HEK293 (cell line): Measurements from ENCODE around the gene HOXA4.

ENCODE experiments used
- CTCF ChIA-PET: fragments of 350-600 bp; formaldehyde crosslinking; extraction: SDS; loops from one replicate; lab custom pipeline; 2021; ENCODE audit warnings: antibody characterized with exemption; lab: Yijun Ruan, JAX
- POLR2A ChIA-PET: fragments of 300-600 bp; formaldehyde crosslinking; extraction: SDS; loops from one replicate; lab custom pipeline; 2020; ENCODE audit warnings: antibody characterized with exemption, inconsistent platforms; lab: Yijun Ruan, JAX
- H3K27ac ChIP-seq: fragments of 200-500 bp; sonication (Bioruptor generic); 2 replicates; pipeline ENCODE4 v1.5.1; 2014; ENCODE audit warnings: low read depth, low read length, control low read depth, inconsistent platforms; ENCODE audit errors: extremely low read depth
- H3K36me3 ChIP-seq, 2 experiments: fragments of 200-500 bp in 1 of 2; sonication (Bioruptor generic) in 1 of 2; 1 replicate in 1 of 2; 2 replicates in 1 of 2; pipeline ENCODE4 v1.5.1; 2014 to 2017; ENCODE audit warnings: inconsistent platforms in 2 of 2, low read length in 2 of 2; ENCODE audit not compliant: control insufficient read depth in 2 of 2, insufficient read depth in 1 of 2
- H3K4me1 ChIP-seq: fragments of 200-500 bp; sonication (Bioruptor generic); 2 replicates; pipeline ENCODE4 v1.5.1; 2014; ENCODE audit warnings: mild to moderate bottlenecking, low read length, inconsistent platforms; ENCODE audit not compliant: control insufficient read depth, insufficient read depth
- H3K4me3 ChIP-seq: 2 replicates; pipeline ENCODE4 v1.5.1; 2011; ENCODE audit warnings: low read depth, mild to moderate bottlenecking, control low read depth, low read length, moderate library complexity
- H3K9me3 ChIP-seq: fragments of 200-500 bp; sonication (Bioruptor generic); 2 replicates; pipeline ENCODE4 v1.5.1; 2014; ENCODE audit warnings: low read depth, low read length, inconsistent platforms; ENCODE audit not compliant: control insufficient read depth, insufficient read depth
- GLIS2 ChIP-seq: fragments of 450-650 bp; formaldehyde crosslinking; IDR thresholded peaks from 2 replicates; pipeline ENCODE4 v1.5.1; 2016; ENCODE audit warnings: missing biosample characterization, missing genetic modification characterization
- KLF16 ChIP-seq: fragments of 450-650 bp; formaldehyde crosslinking; IDR thresholded peaks from 2 replicates; pipeline ENCODE4 v1.5.1; 2017; ENCODE audit warnings: missing biosample characterization, missing genetic modification characterization
- MZF1 ChIP-seq: fragments of 450-650 bp; formaldehyde crosslinking; IDR thresholded peaks from 2 replicates; pipeline ENCODE4 v1.5.1; 2017; ENCODE audit warnings: missing biosample characterization, missing genetic modification characterization, borderline replicate concordance
- TCF7L2 ChIP-seq: IDR thresholded peaks from 2 replicates; pipeline ENCODE4 v1.6.1; 2011; ENCODE audit warnings: low read depth, mild to moderate bottlenecking, inconsistent platforms, low read length, moderate library complexity, borderline replicate concordance
- WT1 ChIP-seq: fragments of 450-650 bp; formaldehyde crosslinking; IDR thresholded peaks from 2 replicates; pipeline ENCODE4 v1.5.1; 2016; ENCODE audit warnings: missing biosample characterization, missing genetic modification characterization
- ZFHX2 ChIP-seq: fragments of 450-650 bp; formaldehyde crosslinking; conservative IDR thresholded peaks from 2 replicates; pipeline ENCODE4 v1.5.1; 2016; ENCODE audit warnings: missing biosample characterization, missing genetic modification characterization
- ZFP41 ChIP-seq: fragments of 450-650 bp; formaldehyde crosslinking; IDR thresholded peaks from 2 replicates; pipeline ENCODE4 v1.5.1; 2016; ENCODE audit warnings: missing biosample characterization, missing genetic modification characterization, borderline replicate concordance
- ZNF112 ChIP-seq: fragments of 450-650 bp; formaldehyde crosslinking; IDR thresholded peaks from 2 replicates; pipeline ENCODE4 v1.5.0; 2017; ENCODE audit warnings: missing biosample characterization, missing genetic modification characterization
- ZNF138 ChIP-seq: fragments of 450-650 bp; formaldehyde crosslinking; IDR thresholded peaks from 2 replicates; pipeline ENCODE4 v1.5.1; 2016; ENCODE audit warnings: missing biosample characterization, missing genetic modification characterization, borderline replicate concordance
- ZNF366 ChIP-seq: fragments of 450-650 bp; formaldehyde crosslinking; conservative IDR thresholded peaks from 2 replicates; pipeline ENCODE4 v1.5.1; 2016; ENCODE audit warnings: missing biosample characterization, missing genetic modification characterization
- ZNF473 ChIP-seq: fragments of 450-650 bp; formaldehyde crosslinking; IDR thresholded peaks from 2 replicates; pipeline ENCODE4 v1.5.1; 2017; ENCODE audit warnings: missing biosample characterization, missing genetic modification characterization
- ZNF521 ChIP-seq: fragments of 450-650 bp; formaldehyde crosslinking; IDR thresholded peaks from 2 replicates; pipeline ENCODE4 v1.5.1; 2017; ENCODE audit warnings: missing biosample characterization, mild to moderate bottlenecking, missing genetic modification characterization
- ZNF558 ChIP-seq: fragments of 450-650 bp; formaldehyde crosslinking; IDR thresholded peaks from 2 replicates; pipeline ENCODE4 v1.5.1; 2016; ENCODE audit warnings: missing biosample characterization, missing genetic modification characterization
- ZNF596 ChIP-seq: fragments of 450-650 bp; IDR thresholded peaks from 2 replicates; pipeline ENCODE4 v1.5.0; 2018; ENCODE audit warnings: missing biosample characterization, mild to moderate bottlenecking, missing genetic modification characterization, moderate library complexity
- ZNF624 ChIP-seq: fragments of 450-650 bp; formaldehyde crosslinking; IDR thresholded peaks from 2 replicates; pipeline ENCODE4 v1.5.1; 2017; ENCODE audit warnings: missing biosample characterization, missing genetic modification characterization
- ZNF830 ChIP-seq: fragments of 450-650 bp; IDR thresholded peaks from 2 replicates; pipeline ENCODE4 v1.5.0; 2018; ENCODE audit warnings: missing biosample characterization, missing genetic modification characterization, low read depth, mild to moderate bottlenecking, moderate library complexity
- ZNF837 ChIP-seq: fragments of 450-650 bp; formaldehyde crosslinking; IDR thresholded peaks from 2 replicates; pipeline ENCODE4 v1.5.1; 2016; ENCODE audit warnings: missing biosample characterization, missing genetic modification characterization
- TF ChIP-seq, protein P1 (sequence below): fragments of 450-650 bp; IDR thresholded peaks from 2 replicates; pipeline ENCODE4 v1.5.1; 2018; ENCODE audit warnings: missing biosample characterization, mild to moderate bottlenecking, missing genetic modification characterization
- TF ChIP-seq, protein P2 (sequence below): IDR thresholded peaks from 2 replicates; pipeline ENCODE4 v1.6.1; 2011; ENCODE audit warnings: mild to moderate bottlenecking, low read depth, low read length, borderline replicate concordance
- TF ChIP-seq, protein P3 (sequence below): fragments of 450-650 bp; formaldehyde crosslinking; IDR thresholded peaks from 2 replicates; pipeline ENCODE4 v1.5.1; 2016; ENCODE audit warnings: missing biosample characterization, missing genetic modification characterization
- TF ChIP-seq, protein P4 (sequence below): fragments of 450-650 bp; formaldehyde crosslinking; IDR thresholded peaks from 2 replicates; pipeline ENCODE4 v1.5.1; 2016; ENCODE audit warnings: missing biosample characterization, missing genetic modification characterization
- TF ChIP-seq, protein P5 (sequence below): fragments of 450-650 bp; formaldehyde crosslinking; IDR thresholded peaks from 2 replicates; pipeline ENCODE4 v1.5.1; 2016; ENCODE audit warnings: missing biosample characterization, missing genetic modification characterization
- TF ChIP-seq, protein P6 (sequence below): fragments of 450-650 bp; formaldehyde crosslinking; IDR thresholded peaks from 2 replicates; pipeline ENCODE4 v1.5.1; 2017; ENCODE audit warnings: missing biosample characterization, missing genetic modification characterization
- TF ChIP-seq, protein P7 (sequence below): fragments of 450-650 bp; formaldehyde crosslinking; IDR thresholded peaks from 2 replicates; pipeline ENCODE4 v1.5.1; 2016; ENCODE audit warnings: missing biosample characterization, missing genetic modification characterization

The HOXA4 gene

DNA sequence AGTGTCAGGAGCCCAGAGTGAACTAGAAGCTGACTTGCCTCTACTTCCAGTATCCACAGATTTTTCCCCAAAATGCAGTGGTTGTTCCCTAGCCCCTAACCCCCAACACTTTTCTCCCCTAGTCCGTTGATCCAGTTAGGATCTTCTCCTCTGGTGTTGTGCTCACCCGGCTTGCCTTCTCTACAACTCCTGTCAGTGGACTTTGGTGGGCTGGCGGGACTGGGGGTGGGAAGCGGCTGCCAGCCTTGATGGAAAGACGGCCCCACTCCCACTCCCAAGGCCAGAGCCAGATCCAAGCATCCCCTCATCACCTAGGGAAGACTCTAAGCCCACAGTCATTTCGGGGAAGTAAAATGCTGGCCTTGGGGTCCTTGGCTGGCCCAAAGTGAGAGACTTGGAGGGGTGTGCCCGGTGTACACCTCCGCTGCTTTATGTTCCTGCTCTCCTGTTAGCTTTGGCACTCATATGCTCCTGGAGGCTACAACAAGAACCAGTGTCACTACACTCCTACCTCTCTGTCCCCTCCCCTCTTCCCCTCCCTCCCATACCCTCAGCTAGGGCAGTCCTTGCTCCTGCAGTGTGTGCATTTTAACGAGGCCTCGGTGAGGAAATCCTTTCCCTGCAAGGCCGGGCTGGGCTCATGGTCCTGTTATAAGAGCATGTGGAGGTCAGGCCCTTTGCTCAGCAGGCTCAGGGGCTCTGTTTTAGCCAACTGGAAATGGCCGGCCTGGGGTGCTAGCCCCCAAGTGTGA is 44.5 kb upstream of the HOXA4 start:
- peaks cover 10% of the 10 kb centered on the region for H3K4me1 ChIP-seq
- H3K4me3 ChIP-seq, result peak overlapping the region; percentile 76
- ChIA-PET POLR2A (interaction anchor here (0.6 to 11.2 kb wide), 12 partner anchors 9 to 1312 kb away, joined by 3 to 237 read pairs (median 4); partner anchors contain the start of genes CBX3, HOXA11, HOXA13 and HOXA3), CTCF (interaction anchor here (0.7 to 2.2 kb wide), 2 partner anchors 9 to 466 kb away, joined by 3 to 7 read pairs; partner anchors contain the start of gene HOXA11)
- H3K27ac ChIP-seq, result peak overlapping the region; percentile 100
- no peaks in the 10 kb centered on the region for H3K9me3 ChIP-seq
- H3K36me3 ChIP-seq, result peaks cover 8% of the 10 kb centered on the region in 2 experiments
- TF ChIP-seq WT1 (tag by site-specific recombination), result peak; percentile 64
- TF ChIP-seq, protein P1, sequence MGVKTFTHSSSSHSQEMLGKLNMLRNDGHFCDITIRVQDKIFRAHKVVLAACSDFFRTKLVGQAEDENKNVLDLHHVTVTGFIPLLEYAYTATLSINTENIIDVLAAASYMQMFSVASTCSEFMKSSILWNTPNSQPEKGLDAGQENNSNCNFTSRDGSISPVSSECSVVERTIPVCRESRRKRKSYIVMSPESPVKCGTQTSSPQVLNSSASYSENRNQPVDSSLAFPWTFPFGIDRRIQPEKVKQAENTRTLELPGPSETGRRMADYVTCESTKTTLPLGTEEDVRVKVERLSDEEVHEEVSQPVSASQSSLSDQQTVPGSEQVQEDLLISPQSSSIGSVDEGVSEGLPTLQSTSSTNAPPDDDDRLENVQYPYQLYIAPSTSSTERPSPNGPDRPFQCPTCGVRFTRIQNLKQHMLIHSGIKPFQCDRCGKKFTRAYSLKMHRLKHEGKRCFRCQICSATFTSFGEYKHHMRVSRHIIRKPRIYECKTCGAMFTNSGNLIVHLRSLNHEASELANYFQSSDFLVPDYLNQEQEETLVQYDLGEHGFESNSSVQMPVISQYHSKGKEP (tag by site-specific recombination), result peak; percentile 55; the same call in 1 of the 2 replicates
- no peak for TF ChIP-seq ZNF596 (tag by site-specific recombination)
- no peak for TF ChIP-seq ZNF830
- no peak for TF ChIP-seq ZNF521
- TF ChIP-seq MZF1 (tag by site-specific recombination), result no peak
- TF ChIP-seq, protein P2, sequence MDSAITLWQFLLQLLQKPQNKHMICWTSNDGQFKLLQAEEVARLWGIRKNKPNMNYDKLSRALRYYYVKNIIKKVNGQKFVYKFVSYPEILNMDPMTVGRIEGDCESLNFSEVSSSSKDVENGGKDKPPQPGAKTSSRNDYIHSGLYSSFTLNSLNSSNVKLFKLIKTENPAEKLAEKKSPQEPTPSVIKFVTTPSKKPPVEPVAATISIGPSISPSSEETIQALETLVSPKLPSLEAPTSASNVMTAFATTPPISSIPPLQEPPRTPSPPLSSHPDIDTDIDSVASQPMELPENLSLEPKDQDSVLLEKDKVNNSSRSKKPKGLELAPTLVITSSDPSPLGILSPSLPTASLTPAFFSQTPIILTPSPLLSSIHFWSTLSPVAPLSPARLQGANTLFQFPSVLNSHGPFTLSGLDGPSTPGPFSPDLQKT, result no peak
- TF ChIP-seq ZNF112 (tag by site-specific recombination), result no peak
- no peak for TF ChIP-seq ZFP41
- TF ChIP-seq, protein P3, sequence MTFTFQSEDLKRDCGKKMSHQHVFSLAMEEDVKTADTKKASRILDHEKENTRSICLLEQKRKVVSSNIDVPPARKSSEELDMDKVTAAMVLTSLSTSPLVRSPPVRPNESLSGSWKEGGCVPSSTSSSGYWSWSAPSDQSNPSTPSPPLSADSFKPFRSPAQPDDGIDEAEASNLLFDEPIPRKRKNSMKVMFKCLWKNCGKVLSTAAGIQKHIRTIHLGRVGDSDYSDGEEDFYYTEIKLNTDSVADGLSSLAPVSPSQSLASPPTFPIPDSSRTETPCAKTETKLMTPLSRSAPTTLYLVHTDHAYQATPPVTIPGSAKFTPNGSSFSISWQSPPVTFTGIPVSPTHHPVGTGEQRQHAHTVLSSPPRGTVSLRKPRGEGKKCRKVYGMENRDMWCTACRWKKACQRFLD (tag by site-specific recombination), result no peak
- no peak; the same call in 1 of the 2 replicates for TF ChIP-seq ZNF837 (tag by site-specific recombination)
- TF ChIP-seq KLF16, result no peak
- TF ChIP-seq ZNF138 (tag by site-specific recombination), result no peak
- TF ChIP-seq, protein P4, sequence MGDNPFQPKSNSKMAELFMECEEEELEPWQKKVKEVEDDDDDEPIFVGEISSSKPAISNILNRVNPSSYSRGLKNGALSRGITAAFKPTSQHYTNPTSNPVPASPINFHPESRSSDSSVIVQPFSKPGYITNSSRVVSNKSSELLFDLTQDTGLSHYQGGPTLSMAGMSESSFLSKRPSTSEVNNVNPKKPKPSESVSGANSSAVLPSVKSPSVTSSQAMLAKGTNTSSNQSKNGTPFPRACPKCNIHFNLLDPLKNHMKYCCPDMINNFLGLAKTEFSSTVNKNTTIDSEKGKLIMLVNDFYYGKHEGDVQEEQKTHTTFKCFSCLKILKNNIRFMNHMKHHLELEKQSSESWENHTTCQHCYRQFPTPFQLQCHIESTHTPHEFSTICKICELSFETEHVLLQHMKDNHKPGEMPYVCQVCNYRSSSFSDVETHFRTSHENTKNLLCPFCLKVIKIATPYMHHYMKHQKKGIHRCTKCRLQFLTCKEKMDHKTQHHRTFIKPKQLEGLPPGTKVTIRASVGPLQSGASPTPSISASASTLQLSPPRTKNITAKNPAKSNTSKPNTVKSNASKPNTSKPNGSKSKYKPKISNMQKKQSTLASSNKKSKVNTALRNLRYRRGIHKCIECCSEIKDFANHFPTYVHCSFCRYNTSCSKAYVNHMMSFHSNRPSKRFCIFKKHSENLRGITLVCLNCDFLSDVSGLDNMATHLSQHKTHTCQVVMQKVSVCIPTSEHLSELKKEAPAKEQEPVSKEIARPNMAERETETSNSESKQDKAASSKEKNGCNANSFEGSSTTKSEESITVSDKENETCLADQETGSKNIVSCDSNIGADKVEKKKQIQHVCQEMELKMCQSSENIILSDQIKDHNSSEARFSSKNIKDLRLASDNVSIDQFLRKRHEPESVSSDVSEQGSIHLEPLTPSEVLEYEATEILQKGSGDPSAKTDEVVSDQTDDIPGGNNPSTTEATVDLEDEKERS, result no peak
- TF ChIP-seq ZNF624, result no peak
- no peak for TF ChIP-seq TCF7L2
- peak; percentile 44 for TF ChIP-seq GLIS2 (tag by site-specific recombination)
- peak; percentile 37; the same call in 1 of the 2 replicates for TF ChIP-seq ZFHX2 (tag by site-specific recombination)
- TF ChIP-seq, protein P5, sequence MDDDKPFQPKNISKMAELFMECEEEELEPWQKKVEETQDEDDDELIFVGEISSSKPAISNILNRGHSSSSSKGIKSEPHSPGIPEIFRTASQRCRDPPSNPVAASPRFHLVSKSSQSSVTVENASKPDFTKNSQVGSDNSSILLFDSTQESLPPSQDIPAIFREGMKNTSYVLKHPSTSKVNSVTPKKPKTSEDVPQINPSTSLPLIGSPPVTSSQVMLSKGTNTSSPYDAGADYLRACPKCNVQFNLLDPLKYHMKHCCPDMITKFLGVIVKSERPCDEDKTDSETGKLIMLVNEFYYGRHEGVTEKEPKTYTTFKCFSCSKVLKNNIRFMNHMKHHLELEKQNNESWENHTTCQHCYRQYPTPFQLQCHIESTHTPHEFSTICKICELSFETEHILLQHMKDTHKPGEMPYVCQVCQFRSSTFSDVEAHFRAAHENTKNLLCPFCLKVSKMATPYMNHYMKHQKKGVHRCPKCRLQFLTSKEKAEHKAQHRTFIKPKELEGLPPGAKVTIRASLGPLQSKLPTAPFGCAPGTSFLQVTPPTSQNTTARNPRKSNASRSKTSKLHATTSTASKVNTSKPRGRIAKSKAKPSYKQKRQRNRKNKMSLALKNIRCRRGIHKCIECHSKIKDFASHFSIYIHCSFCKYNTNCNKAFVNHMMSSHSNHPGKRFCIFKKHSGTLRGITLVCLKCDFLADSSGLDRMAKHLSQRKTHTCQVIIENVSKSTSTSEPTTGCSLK (tag by site-specific recombination), result no peak
- TF ChIP-seq, protein P6, sequence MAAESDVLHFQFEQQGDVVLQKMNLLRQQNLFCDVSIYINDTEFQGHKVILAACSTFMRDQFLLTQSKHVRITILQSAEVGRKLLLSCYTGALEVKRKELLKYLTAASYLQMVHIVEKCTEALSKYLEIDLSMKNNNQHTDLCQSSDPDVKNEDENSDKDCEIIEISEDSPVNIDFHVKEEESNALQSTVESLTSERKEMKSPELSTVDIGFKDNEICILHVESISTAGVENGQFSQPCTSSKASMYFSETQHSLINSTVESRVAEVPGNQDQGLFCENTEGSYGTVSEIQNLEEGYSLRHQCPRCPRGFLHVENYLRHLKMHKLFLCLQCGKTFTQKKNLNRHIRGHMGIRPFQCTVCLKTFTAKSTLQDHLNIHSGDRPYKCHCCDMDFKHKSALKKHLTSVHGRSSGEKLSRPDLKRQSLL (tag by site-specific recombination), result no peak
- TF ChIP-seq, protein P7, sequence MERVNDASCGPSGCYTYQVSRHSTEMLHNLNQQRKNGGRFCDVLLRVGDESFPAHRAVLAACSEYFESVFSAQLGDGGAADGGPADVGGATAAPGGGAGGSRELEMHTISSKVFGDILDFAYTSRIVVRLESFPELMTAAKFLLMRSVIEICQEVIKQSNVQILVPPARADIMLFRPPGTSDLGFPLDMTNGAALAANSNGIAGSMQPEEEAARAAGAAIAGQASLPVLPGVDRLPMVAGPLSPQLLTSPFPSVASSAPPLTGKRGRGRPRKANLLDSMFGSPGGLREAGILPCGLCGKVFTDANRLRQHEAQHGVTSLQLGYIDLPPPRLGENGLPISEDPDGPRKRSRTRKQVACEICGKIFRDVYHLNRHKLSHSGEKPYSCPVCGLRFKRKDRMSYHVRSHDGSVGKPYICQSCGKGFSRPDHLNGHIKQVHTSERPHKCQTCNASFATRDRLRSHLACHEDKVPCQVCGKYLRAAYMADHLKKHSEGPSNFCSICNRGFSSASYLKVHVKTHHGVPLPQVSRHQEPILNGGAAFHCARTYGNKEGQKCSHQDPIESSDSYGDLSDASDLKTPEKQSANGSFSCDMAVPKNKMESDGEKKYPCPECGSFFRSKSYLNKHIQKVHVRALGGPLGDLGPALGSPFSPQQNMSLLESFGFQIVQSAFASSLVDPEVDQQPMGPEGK, result peak; percentile 54
- TF ChIP-seq ZNF558 (tag by site-specific recombination), result no peak
- no peak for TF ChIP-seq ZNF473 (tag by site-specific recombination)
- peak; percentile 58; the same call in 1 of the 2 replicates for TF ChIP-seq ZNF366
